Testis (tissue), 3 donors: ENCODE measurements around the gene CDK5RAP2. TPM values are rescaled to one million over a fixed set of nuclear protein-coding genes. Genes with fewer than 3 reads are reported as not detected.
"Not testable (repeated sequence)": the region's sequence is repeated elsewhere in the genome, so short reads cannot be mapped to it uniquely, and the experiment has no call there.

Experiments used
- DNase-seq: peaks from one replicate; pipeline ENCODE4 v3.0.0-alpha.2; 2019
- H3K27ac ChIP-seq, 2 donors: fragments of 200-600 bp; sonication (generic); one replicate each; pipeline ENCODE4 v1.5.1; 2019
- H3K27me3 ChIP-seq: fragments of 200-600 bp; sonication (generic); one replicate; pipeline ENCODE4 v1.5.1; 2019
- H3K36me3 ChIP-seq: fragments of 200-600 bp; sonication (generic); one replicate; pipeline ENCODE4 v1.5.1; 2017; ENCODE audit warnings: low read depth; ENCODE audit errors: missing control alignments
- H3K4me1 ChIP-seq: fragments of 200-600 bp; sonication (generic); one replicate; pipeline ENCODE4 v1.5.1; 2019
- H3K4me3 ChIP-seq, 2 donors: fragments of 200-600 bp; sonication (generic); one replicate each; pipeline ENCODE4 v1.5.1; 2017 to 2019
- H3K9me3 ChIP-seq: fragments of 200-600 bp; sonication (generic); one replicate; pipeline ENCODE4 v1.5.1; 2017
- CTCF ChIP-seq, 3 experiments: fragments of 450-650 bp in 2 of 3; fragments of 200-600 bp in 1 of 3; sonication (generic) in 1 of 3; IDR thresholded peaks; one replicate each; pipeline ENCODE4 v1.5.1; 2016 to 2019; ENCODE audit warnings: antibody characterized with exemption in 3 of 3, mild to moderate bottlenecking in 2 of 3, moderate library complexity in 1 of 3
- POLR2A ChIP-seq: fragments of 450-650 bp; IDR thresholded peaks from one replicate; pipeline ENCODE4 v1.6.1; 2017; ENCODE audit warnings: antibody characterized with exemption, mild to moderate bottlenecking, moderate library complexity
- WGBS, 2 donors: methylation state at CpG; one replicate each; pipeline ENCODE4 v1.1.5; 2018; 5-methylcytosine and 5-hydroxymethylcytosine counted together
- intact Hi-C: fragments of 100-400 bp; cut with DNase I; formaldehyde crosslinking; loops from one replicate; pipeline ENCODE4 v1.15.1; 2023; ENCODE audit warnings: low total_unique reads
- polyA plus RNA-seq: library from polyadenylated mRNA; stranded (reverse); fragments of 350-450 nt; fragmentation: Illumina TruSeq; extraction: RNeasy Lipid Tissue Mini Kit (QIAGEN cat#74804); gene quantifications from one replicate; pipeline ENCODE4 v1.2.3, GENCODE V29; 2014; ENCODE audit warnings: low read depth, low replicate concordance; ENCODE audit not compliant: insufficient read depth
- total RNA-seq, 2 donors: library from RNA; depleted of rRNA; stranded (reverse); fragments of >200 nt; gene quantifications; one replicate each; pipeline ENCODE4 v1.2.3, GENCODE V29; 2016

Gene CDK5RAP2
- total and polyA plus RNA-seq, 3 donors from 2014 or later: 64.9 to 80.5 (median 76.1) TPM

DNA sequence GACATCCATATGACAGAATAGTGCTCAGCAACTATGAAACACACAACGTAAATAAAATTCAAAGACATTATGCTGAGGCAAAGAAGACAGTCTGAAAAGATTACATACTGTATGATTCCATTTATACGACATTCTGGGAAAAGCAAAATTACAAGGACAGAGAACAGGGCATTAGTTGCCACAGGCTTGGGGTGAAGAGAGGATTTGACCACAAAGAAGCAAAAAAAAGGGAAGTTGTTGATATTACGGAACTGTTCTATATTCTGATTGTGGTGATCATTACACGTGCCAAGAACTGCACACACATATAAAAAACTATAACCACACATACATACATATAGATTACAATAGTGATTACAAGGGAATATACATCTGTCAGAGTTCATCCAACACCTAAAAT is 24.1 kb downstream of the CDK5RAP2 start:
- Histone ChIP-seq H3K36me3 (no peaks in the 10 kb centered on the region), H3K4me3 (no peak overlapping the region), H3K4me1 (no peaks in the 10 kb centered on the region), H3K27ac (no peak overlapping the region), H3K9me3 (no peaks in the 10 kb centered on the region), H3K27me3 (no peaks in the 10 kb centered on the region)
- no peak for TF ChIP-seq POLR2A
- TF ChIP-seq CTCF (IDR thresholded peaks at IDR 0.05): no peak
- intact Hi-C loops: no loop called here
- DNase-seq: no peak
- 84 to 90% methylated on average over 4 of the region's 4 CpGs for WGBS, 2 donors

DNA sequence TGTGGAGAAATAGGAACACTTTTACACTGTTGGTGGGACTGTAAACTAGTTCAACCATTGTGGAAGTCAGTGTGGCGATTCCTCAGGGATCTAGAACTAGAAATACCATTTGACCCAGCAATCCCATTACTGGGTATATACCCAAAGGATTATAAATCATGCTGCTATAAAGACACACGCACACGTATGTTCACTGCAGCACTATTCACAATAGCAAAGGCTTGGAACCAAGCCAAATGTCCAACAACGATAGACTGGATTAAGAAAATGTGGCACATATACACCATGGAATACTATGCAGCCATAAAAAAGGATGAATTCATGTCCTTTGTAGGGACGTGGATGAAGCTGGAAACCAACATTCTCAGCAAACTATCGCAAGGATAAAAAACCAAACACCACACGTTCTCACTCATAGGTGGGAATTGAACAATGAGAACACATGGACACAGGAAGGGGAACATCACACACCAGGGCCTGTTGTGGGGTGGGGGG is 27.7 kb downstream of the CDK5RAP2 start:
- DNase-seq, H3K4me1 ChIP-seq, H3K4me3 ChIP-seq, H3K27me3 ChIP-seq, H3K36me3 ChIP-seq, H3K27ac ChIP-seq, H3K9me3 ChIP-seq, intact Hi-C loops: not testable (repeated sequence)
- WGBS, 2 donors: 94 to 98% methylated on average over 6 of the region's 7 CpGs

- H3K4me3 ChIP-seq: no peak overlapping the region
- TF ChIP-seq POLR2A: no peak
- TF ChIP-seq CTCF (IDR thresholded peaks at IDR 0.05): no peak
- intact Hi-C loops: no loop called here
- WGBS, 2 donors: 71 to 74% methylated on average over 6 of the region's 6 CpGs
- H3K27ac ChIP-seq: no peak overlapping the region
- no peak for DNase-seq
- no peaks in the 10 kb centered on the region for H3K9me3 ChIP-seq
- H3K36me3 ChIP-seq: no peaks in the 10 kb centered on the region
- H3K27me3 ChIP-seq: no peaks in the 10 kb centered on the region
- H3K4me1 ChIP-seq: no peaks in the 10 kb centered on the region
Observed at GRCh38 chr9:120545701-120546550, 34.0 kb downstream of the CDK5RAP2 start.

DNA sequence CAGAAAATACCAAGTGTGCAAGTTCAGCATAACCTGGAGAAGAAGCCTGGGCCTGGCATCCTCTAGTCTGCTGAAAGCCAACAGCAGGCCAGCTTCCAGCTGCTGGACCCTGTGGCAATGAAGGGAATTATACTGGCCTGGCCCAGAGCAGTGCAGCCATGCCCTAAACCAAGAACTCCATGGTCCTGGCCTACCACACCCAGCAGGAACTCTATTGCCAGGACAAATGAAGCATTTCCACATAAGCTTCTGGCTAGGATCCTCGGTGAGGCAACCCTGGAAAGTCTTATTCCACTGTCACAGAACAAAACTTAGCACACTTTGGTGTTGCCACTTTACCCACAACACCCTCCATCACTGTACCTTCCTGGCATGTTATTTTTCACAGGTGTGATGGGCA is 35.5 kb downstream of the CDK5RAP2 start:
- intact Hi-C loops: no loop called here
- no peaks in the 10 kb centered on the region for H3K4me1 ChIP-seq
- DNase-seq: no peak
- H3K27ac ChIP-seq: no peak overlapping the region
- no peak overlapping the region for H3K4me3 ChIP-seq
- WGBS, 2 donors: 75 to 83% methylated on average over 1 of the region's 1 CpG
- no peaks in the 10 kb centered on the region for H3K36me3 ChIP-seq
- no peaks in the 10 kb centered on the region for H3K27me3 ChIP-seq
- H3K9me3 ChIP-seq: no peaks in the 10 kb centered on the region
- TF ChIP-seq POLR2A (no peak), CTCF (IDR thresholded peaks at IDR 0.05) (no peak)

DNA sequence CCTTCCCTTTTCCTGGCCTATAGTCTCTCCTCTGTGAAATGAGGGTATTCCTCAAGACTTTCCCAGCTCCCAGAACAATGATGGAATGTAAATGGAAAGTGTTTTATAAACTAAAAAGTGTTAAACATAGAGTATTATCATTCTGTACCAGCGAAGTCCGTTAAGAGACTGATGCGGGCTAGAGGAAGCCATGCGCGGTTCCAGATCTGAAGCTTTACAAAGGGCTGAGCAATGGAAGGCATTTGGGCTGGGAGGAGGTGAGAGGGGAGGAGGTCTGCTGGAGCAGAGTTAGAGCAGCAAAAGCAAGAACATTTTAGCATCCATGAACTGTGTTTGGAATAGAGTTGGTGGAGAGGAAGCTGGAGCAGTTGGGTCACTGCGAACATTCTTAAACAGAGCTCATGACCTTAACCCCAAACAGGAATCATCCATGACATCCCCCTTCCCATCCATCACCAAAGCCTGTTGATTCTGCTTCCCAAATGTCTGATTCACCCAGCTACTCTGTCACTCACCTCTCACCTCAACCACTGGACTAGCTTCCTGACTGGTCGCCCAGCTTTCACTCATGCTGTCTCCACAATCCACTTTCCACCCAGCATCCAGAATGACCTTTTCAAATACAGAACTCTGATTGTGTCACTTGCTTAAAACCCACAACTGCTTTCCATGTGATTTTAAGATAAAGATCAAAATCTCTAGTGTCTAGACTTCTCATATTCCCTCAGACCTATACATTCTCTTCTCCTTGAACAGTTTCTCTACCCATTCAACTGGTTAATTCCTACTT is 37.1 kb downstream of the CDK5RAP2 start:
- no peaks in the 10 kb centered on the region for H3K27me3 ChIP-seq
- WGBS, 2 donors: 89 to 95% methylated on average over 7 of the region's 7 CpGs
- no peak for DNase-seq
- H3K4me3 ChIP-seq: no peak overlapping the region
- no peaks in the 10 kb centered on the region for H3K4me1 ChIP-seq
- TF ChIP-seq CTCF (IDR thresholded peaks at IDR 0.05): no peak
- no peak for TF ChIP-seq POLR2A
- no peaks in the 10 kb centered on the region for H3K9me3 ChIP-seq
- intact Hi-C loops: no loop called here
- no peak overlapping the region for H3K27ac ChIP-seq
- no peaks in the 10 kb centered on the region for H3K36me3 ChIP-seq
